Cardiac fibroblast (primary cell): ENCODE data around the gene PSMD1.

Experiments
- DNase-seq, 2 donors: peaks; one replicate each; pipeline versions ENCODE4 v3.0.0 to v3.0.0-alpha.2; 2010; ENCODE audit warnings: low read depth in 2 of 2
- H3K4me3 ChIP-seq, 2 donors: replicated peaks in 1 of 2; 1 replicate in 1 of 2; 2 replicates in 1 of 2; pipeline ENCODE4 v1.5.1; 2011; ENCODE audit warnings: low read depth in 2 of 2, low read length in 2 of 2, mild to moderate bottlenecking in 2 of 2, moderate library complexity in 1 of 2
- TF ChIP-seq, protein P1 (sequence below): IDR thresholded peaks from one replicate; pipeline ENCODE4 v1.5.1; 2011; ENCODE audit warnings: low read depth, mild to moderate bottlenecking, low read length, inconsistent platforms

Gene PSMD1

DNA sequence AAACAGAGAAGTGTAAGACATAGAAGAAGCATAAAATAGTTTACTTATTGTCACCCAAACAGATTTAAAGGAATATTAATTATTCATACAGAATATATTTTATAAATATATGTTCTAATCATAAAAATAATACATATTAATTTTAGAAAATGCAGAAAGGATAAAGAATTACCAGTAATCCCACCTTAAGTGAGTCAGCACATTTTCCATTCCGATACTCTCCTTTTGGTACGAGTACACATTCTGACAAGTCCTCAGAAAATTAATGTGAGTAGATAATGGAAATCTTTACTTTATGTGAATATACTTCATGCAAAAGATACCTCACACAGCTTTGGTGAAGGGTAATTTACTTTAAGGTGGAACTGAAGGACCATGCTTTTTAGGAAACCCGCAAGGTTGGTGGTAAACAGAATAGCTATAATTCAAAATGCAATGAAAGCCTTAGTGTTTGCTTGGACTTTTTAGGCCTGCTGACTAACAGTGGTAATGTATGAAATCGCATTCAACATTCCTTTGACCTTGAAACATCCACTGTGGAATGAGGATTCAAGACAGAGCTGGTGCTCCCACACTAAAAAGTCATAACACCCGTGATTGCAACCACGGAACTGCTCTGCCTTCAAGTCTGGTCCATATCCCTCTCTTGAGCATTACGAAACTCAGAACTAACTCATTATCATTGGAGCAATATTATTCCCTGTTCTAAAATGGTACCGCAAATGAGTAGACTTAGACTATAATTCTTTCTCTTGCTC lies 96.3 kb downstream of the PSMD1 start:
- TF ChIP-seq, protein P1, sequence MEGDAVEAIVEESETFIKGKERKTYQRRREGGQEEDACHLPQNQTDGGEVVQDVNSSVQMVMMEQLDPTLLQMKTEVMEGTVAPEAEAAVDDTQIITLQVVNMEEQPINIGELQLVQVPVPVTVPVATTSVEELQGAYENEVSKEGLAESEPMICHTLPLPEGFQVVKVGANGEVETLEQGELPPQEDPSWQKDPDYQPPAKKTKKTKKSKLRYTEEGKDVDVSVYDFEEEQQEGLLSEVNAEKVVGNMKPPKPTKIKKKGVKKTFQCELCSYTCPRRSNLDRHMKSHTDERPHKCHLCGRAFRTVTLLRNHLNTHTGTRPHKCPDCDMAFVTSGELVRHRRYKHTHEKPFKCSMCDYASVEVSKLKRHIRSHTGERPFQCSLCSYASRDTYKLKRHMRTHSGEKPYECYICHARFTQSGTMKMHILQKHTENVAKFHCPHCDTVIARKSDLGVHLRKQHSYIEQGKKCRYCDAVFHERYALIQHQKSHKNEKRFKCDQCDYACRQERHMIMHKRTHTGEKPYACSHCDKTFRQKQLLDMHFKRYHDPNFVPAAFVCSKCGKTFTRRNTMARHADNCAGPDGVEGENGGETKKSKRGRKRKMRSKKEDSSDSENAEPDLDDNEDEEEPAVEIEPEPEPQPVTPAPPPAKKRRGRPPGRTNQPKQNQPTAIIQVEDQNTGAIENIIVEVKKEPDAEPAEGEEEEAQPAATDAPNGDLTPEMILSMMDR = no peak
- DNase-seq = peak; percentile 54
- no peak overlapping the region for H3K4me3 ChIP-seq

- DNase-seq = no peak
- TF ChIP-seq, protein P1 = no peak
- no peak overlapping the region for H3K4me3 ChIP-seq
These were observed 102.6 kb downstream of the PSMD1 start for GRCh38 chr2:231159306-231159705.

- TF ChIP-seq, protein P1 = no peak
- H3K4me3 ChIP-seq = no peak overlapping the region
These were observed 104.0 kb downstream of the PSMD1 start for GRCh38 chr2:231160701-231161100.

DNA sequence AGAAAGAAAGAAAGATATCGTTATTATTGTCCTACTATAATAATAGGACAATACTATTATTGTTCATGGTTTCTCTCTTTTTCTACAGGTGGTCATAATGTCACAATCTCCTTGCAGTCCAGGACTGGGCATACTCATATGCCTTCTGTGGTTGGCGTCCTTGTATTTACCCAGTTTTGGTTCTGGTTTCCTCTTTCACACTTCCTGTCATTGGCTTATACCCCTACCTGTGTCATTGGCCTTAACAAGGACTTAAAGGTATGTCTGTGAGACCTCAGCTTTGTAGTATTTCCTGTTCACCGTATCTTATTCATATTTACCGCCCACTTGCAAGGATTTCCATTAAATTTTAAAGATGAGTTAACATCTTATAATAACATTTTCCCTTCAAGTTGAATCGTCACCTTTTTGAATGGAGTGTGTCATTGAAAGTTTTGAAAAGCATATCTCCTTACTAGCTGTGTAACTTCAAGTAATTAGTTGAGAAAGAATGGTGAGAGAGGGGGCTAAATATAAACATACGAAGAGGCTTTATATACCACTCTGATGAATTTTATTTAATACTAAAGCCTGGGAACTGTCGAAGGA lies 104.7 kb downstream of the PSMD1 start:
- no peak for DNase-seq
- H3K4me3 ChIP-seq = no peak overlapping the region
- TF ChIP-seq, protein P1 = no peak

More at GRCh38 chr2:231160701-231161100, 104.0 kb downstream of the PSMD1 start:
- no peak for DNase-seq

DNA sequence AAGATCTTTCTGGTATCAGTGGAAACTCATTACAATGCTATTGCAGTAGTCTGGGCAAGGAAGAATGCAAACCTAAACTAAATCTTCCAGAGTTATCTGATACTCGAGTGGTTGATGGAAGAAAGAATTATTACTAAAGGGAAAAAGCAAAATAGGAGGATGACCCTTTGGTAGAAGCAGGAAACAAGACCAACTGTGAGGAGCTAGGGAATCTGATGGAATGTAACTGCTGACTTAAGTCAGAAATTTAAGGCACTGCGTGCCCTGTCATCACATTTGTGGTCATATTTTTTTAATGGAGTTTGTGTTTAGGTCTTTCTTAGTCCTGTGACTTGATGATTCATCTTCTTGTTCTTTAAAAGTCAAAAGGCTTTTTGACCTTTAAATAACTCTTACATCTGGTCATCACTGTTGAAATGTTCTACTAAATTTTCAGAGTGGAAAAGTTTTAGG lies 105.2 kb downstream of the PSMD1 start:
- H3K4me3 ChIP-seq = no peak overlapping the region
- peak; percentile 98 for DNase-seq
- TF ChIP-seq, protein P1 = no peak

DNA sequence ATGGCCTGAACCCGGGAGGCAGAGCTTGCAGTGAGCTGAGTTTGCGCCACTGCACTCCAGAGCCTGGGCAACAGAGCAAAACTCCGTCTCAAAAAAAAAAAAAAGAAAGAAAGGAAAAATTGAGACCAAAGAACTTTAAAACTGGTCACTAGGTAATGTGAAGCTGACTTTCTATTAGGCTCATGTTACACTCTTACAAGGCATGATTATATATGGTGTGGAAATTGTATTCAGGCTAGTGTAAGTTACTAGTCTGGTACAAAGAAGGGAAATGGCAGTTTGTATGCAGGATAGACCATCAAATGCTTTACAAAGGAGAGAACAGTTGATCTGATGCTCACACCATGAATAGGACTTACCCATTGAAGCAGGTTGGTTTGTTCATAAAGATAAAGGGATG lies 106.3 kb downstream of the PSMD1 start:
- DNase-seq = no peak

More for the DNA sequence above, 106.3 kb downstream of the PSMD1 start:
- TF ChIP-seq, protein P1 = no peak
- no peak overlapping the region for H3K4me3 ChIP-seq
